HG03442 (cell line): ENCODE results near the gene UNKL.

Experiments used
- ATAC-seq: cut with Tn5 transposase; IDR thresholded peaks from one replicate; pipeline ENCODE4 v1.9.1; 2021; ENCODE audit warnings: mild to moderate bottlenecking, moderate library complexity; ENCODE audit not compliant: unreplicated experiment

Gene UNKL

DNA sequence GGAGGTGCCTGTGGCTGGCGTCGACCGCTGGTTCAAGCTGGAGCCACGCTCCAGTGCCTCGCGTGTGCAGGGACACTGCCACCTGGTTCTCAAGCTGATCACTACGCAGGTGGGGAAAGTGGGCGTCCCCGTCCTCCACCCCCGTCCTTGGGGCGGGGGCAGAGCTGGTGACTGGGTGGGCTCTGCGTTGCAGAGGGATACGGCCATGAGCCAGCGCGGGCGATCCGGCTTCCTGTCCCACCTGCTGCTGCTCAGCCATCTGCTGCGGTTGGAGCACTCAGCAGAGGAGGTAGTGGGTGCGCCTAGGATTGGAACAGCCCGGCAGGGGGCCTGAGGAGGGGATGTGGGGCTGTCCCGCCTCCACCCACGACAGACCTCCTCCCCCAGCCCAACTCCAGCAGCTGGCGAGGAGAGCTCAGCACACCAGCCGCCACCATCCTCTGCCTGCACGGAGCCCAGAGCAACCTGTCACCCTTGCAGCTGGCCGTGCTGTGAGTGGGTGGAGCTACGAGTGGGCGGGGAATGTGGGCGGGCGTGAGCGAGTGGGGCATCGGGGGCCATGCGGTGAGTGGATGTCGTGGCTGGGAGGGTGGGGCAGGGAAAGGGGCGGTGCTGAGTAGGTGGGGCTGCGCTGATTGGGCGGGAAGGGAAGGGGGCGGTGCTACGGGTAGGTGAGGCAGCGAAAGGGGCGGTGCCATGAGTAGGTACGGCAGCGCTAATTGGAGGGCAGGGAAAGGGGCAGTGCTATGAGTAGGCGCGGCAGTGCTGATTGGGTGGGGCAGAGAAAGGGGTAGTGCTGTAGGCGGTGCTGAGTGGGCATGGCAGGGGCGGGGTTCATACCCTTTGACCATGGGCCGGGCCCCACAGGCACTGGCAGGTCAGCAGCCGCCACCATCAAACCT, 71.7 kb downstream of the UNKL start:
- ATAC-seq, result peak; percentile 85

DNA sequence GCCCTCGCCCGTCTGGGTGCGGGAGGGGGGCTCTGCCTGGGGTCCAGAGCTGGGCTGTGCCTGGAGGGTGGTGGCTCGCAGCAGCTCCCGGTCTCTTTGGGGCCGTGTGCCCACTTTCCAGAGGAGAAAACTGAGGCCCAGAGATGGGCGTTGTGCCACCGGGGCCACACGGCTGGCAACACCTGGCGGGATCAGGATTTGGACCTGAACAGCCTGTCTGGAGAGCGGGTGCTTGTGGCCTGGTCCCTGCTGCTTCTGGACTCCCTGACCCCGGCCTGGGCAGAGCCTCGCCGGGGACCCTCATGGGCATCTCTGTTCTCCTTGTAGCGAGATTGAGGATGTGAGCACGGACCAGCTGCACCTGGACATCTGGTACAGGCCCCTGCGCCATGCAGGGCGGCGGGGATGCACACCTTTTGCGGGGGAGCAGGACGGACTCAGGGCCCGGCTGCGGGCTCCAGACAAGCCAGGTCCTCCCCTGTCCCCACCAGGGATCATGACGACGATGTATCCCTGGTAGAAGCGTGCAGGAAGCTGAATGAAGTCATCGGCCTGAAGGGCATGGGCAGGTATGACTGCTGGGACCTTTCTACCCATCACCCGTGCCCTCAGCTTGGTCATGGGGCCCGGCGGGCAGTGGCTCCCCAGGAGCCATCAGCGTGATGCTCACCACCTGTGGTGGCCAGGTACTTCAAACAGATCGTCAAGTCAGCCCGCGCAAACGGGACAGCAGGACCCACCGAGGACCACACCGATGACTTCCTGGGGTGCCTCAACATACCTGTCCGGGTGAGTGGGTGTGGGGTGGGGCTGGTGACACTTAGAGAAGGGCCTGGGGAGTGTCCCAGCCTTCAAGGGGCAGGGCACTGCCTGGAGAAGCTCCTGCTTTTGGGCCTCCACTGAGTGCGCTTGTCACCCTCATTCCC, 72.7 kb downstream of the UNKL start:
- ATAC-seq, result no peak

DNA sequence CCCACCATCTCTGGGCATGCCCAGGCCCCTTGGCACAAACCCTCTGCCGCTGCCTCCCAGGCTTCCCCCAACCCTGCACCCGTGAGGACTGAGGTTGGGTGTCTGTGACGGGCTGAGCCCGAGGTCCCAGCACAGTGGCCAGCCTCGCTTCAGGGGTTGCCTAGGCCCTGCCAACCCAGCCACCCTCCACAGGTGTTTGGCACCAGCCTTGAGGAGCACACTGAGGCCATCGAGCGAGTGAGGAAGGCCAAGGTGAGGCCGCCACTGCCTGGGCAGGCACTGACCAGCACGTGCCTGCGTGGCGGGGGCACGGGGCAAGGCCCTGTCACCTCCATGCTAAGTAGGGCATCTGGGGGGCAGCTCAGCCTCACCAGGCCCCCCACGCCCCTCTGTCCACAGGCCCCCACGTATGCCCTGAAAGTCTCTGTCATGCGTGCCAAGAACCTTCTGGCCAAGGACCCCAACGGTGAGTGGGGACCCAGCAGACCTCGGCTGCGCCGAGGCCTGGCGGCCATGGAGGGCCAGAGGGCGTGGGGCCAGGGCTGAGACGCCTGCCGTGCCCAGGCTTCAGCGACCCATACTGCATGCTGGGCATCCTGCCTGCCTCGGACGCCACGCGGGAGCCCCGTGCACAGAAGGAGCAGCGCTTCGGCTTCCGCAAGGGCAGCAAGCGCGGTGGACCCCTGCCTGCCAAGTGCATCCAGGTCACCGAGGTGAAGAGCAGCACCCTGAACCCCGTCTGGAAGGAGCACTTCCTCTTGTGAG, 73.6 kb downstream of the UNKL start:
- no peak for ATAC-seq

DNA sequence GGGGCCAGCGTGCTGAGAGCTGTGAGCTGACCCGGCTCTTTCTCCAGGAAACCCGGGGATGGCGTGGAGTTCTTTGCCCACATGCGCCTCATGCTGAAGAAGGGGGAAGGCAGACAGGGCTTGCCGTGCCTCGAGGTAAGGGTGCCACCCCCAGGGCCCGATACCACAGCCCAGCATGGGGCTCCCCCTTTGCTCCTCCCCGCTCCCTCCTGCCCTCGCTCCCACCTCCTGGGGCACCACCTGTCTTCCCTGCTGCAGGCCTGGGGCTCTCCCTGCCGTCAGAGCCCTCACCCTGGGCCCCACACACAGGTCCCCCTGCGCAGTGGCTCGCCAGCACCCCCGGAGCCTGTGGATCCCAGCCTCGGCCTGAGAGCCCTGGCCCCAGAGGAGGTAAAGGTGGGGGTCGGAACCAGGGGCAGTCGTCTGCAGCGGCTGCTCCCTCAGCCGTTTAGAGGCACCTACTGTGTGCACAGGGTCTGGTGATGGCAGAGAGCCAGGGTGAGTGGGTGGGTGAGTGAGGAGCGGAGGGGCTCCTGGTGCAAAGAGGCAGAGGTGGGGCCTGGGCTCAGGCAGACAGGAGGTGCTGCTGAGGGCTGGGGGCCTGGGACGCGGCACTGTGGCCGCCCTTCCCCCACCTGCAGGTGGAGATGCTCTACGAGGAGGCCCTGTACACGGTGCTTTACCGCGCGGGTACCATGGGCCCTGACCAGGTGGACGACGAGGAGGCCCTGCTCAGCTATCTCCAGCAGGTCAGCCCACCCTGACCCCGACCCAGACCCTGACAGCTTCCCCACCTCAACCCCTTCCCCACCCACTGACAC, 75.4 kb downstream of the UNKL start:
- ATAC-seq, result no peak

DNA sequence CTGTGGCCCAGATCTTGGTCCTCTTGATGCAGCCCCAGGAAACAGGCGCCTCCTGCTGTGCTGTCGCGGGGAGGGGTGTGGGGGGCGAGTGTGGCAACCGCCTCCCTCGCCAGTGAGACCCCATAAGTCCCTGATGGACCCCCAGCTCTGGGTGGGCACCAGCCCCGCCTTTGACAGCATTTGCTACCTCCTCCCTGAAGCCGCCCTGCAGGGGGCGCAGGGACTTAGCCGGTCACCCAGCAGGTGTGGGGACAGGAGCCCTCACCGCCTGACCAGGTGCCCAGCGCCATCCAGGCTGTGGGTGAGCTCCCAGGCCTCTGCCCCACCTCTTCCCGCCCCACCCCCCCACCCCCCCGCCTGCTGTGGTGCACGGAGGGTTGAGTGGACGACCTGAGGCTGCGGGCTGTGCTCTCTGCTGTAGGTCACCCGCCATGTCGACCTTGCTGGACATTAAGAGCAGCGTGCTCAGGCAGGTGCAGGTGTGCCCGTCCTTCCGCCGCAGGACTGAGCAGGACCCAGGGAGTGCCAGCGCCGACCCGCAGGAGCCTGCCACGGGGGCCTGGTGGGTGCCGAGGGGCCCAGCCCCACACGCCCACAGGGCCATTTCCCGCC, 76.3 kb downstream of the UNKL start:
- ATAC-seq, result no peak

DNA sequence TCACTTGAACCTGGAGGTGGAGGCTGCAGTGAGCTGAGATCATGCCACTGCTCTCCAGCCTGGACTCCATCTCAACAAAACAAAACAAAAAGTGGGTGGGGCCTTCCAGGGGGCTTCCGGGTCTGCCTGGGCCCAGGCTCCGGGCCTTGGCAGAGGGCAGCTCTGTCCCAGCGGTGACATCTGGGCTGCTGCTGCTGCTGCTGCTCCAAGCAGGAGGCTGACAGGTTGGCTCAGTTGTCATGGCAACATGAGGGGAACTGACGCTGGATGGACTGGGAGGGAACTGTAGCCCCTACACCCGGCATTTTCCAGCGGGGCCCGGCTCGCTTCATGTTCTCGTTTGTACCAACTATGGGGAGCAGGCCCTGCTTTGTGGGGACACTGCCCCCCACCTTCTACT, 77.0 kb downstream of the UNKL start:
- ATAC-seq, result no peak

DNA sequence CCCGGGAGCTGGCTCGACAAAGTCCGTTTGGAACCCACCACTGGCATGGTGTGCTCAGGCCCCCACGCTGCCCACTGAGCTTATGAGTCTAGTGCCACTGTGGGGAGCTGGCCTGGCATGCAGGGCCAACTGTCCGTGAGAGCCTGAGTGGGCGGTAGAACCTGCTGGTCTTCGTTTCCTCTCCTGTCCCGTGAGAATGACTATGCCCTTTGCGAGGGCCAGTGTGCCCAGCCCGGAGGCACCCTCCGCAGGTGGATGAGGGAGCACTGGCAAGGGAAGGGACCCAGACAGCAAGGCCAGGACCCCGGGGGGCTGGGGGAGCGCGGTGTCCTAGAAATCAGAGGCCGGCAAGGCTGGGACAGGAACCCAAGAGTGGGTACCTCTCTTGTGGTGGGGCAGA, 77.9 kb downstream of the UNKL start:
- no peak for ATAC-seq

DNA sequence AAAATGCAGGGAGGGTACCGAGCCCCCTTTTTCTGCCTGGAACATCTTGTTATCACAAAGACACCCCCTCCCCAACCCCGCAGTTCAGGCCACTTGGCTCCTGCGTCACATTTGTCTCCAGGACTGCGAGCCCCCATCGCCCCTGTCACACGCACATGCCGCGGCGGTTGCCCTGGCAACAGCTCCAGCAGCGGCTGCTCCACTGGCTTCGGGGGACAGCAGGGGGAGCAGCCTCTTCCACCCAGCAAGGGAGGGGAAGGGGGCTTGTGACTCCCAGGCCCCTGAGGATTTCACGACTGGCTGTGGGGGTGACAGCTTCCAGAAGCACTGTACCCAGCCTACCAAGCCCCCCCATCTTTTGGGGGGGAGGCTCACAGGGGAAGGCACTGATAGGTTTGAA, 78.5 kb downstream of the UNKL start:
- no peak for ATAC-seq

DNA sequence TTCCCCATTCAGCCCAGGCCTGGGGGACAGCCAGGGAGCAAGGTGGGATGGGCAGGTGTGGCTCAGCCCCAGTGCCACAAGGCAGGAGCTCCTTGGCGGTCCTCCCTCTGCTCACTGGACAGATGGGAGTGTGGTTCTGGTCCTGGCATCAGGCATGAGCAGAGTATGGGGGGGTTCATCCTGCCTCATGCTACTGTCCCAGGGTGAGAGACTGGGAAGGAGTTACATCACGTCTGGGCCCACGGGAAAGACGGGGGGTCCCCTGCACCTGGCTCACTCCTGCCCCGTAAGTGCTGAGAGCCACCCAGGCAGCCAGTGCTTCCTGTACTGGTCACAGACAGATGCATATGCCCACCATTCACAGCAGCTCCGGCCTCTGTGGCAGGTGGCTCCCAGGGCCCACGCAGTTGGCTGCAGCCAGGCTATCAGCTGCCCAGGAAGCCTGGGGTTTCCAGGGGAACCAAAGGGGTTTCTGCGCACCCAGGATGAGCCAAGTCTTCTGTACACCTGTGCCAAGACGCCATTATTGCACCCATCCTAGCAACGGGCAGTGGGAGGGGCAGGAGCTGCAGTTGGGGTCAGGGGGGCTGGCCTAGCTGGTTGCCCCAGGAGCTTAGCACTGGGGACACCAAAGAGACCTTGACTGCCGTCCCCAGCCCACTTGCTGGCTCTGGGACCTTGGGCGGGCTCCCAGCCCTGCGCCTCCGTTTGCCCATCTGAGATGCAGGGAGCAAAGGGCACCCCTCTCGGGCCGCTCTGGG, 79.1 kb downstream of the UNKL start:
- no peak for ATAC-seq

DNA sequence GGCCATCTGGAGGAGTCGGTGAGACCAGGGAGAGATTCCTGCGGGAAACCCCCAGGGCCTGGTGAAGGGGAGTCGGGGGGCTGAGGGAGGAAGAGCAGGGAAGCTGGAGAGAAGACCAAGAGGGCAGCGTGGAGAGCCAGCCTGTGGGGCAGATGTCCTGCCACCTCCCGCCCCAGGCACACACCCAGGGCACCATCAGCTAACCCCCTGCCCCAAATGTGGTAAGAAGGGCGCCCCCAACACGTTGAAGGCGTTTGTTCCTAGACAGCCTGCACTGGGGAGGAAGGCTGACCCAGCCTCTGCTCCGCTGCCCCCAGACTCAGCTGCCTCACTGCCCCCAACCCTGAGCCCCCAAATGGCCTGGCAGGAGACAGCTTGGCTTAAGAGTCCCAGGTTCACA, 79.8 kb downstream of the UNKL start:
- ATAC-seq, result no peak

DNA sequence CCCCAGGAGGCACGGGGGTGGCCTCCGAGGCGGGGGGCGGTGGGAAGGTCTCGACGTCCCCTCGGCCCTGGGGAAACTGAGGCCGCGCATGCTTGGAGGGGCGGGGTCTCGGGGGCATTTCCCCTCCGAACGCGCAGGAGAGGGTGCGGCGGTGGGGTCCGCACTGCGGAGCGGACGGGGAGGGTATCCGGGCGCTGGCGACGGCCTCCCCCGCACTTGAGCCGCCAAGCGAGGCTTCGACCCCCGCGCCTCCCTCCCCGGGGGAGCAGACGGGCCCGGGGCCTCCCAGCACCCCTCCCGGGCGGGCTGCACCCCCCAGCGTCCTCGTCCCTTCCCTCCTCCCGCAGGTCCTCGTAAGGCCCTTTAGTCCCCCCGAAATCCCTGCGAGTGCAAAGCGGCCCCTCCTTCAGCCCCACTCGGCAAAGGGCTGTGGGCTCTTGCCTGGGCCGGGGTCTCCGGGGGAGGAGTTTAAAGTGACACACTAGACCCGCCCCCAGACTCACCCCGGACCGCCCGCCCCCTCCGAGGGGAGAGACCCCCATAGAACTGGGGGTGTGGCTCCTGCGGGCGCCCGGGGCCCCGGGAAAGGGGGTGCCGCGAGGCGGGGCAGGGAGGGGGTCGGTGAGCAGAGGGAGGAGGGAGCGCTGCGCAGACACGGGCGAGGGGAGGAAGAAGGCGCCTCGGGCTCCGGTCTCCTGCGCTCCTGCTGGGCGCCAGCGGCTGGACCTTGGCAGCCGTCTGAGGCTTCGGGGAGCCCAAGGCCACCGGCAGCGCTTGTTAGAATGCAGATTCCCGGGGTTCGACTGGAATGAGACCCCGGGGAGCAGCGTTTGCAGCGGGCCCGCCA, 80.4 kb downstream of the UNKL start:
- no peak for ATAC-seq

DNA sequence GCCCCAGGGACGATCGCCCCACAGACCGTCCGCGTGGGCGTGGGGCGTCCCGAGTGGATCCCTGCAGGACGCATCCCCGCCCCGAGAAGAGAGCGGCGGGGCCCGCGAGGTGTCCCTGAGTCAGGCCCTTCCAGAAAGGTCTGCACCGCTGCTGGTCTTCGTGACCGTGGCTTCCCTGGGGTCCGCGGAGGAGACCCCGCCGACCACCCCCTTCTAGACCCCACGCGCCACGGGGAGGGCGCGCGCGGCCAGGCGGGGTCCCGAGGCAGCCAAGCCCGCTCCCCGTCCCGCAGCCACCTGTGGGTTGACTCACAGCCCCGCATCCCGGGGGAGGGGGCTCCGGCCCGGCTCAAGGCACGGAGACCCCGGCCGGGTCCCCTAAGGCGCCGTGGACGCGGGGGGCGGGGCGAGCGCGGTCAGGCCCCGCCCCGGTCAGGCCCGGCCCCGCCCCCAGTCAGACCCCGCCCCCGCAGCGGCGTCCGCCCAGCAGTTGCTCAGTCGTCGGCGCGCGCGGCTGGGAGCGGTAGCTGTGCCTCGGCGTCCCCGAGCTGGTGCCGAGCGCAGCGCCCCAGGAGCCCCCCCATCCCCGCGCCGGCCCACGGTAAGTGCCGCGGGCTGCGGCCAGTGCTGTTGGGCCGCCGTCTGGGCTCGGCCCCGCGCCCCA, 81.2 kb downstream of the UNKL start, which contains the start of gene BAIAP3:
TSS of gene BAIAP3 (plus strand) at position 497 of the 664 bp plus-strand sequence. CDS start 4,905 bp downstream, outside the sequence.
- no peak for ATAC-seq

DNA sequence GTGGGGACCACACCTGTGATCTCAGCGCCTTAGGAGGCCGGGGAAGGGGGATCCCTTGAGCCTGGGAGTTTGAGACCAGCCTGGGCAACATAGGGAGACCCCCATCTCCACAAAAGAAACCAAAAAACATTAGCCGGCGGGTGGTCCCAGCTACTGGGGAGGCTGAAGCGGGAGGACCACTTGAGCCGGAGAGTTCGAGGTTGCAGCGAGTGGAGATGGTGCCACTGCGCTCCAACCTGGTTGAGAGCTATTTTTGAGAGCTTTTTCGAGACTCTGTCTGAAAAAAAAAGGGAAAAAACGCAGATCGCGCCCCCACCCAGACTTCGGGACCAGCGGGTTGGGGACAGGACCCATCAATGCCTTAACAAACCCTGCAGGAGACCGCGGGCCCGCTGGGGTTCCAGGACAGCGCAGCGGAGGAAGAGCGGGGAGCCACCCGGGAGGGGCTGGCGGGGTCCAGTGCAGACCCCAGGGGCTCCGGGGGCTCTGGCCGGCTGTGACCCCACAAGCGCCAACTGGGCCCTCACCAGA, 81.8 kb downstream of the UNKL start:
- ATAC-seq, result no peak

DNA sequence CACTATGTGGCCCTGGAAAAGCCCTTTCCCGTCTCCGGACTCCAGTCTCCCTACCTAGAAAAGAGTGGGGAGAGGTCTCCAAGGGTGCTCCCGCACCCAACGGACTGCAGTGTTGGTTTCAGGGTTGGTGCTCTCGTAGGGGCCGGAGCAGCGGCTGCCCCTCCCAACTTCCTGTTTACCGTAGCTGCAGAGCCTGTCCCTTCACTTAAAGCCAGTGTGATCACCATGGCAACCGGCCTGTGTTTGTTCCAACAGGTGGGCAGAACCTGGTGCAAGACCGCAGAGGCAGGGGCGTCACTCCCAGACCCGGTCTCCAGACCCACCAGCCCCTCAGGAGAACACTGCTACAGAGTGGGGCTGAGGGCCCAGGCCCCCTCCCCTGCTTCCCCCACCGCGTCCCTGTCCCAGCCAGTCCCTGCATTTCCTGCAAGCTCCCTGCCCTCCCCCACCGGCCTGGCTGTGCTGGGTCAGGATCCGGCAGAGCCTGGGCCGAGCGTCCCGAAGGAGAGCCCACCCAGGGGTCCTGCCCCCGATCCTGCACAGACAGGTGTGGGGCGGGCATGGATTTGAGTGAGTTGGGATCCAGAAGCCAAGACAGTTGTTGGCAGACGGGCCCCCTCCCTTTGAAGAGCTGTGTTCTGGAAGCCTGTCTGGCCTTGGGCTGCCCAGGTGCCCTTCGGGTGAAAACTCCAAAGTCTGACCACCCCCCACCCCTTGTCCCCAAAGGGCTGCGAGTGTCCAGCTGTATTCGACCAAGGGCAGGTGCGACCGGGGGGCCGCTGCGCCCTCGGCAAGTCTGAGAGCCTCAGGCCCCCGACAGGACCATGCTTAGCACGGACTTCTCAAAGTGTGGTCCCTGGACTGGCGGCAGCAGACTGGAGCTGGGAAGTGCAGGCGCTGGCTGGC, 82.5 kb downstream of the UNKL start:
- no peak for ATAC-seq

DNA sequence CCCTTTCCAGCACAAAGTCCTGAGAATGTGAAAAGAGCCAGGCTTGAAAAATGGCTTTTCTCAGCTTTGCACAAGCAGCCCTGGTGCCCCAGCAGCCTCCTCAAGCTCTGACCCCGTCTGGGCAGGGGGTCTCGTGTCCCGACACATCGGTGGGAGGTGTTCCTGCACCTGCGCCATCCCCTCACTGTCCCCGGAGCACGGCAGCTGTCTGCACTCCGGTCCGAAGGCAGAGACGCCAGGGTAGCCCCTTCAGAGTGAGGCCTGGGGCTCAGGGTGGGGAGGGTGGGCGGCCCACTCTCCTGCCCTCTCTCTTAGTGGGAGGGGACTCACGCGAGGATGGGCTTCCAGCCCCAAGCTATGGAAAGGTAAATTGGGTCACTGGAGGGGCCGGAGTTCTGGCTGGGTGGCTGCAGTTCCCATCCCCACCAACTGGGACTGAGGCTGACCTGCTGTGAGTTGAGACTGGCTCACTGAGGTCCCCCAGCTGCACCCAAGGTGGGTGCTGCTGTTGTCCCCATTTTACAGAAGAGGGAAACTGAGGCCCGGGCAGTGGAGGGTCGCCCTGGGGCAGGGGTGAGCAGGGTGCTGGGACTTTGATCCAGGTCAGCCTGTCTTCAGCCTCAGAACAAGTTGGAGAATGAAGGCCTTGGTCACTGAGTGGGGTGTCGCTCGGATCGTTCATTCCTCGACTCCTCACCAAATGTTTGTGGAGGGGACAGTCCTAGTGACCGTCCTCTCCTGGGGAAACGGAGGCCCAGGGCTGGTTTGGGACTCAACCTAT, 83.4 kb downstream of the UNKL start:
- ATAC-seq, result no peak
